Left colon (tissue), 2 donors: ENCODE results near the gene TRPM3. TPM values are rescaled to one million over a fixed set of nuclear protein-coding genes. Genes with fewer than 3 reads are reported as not detected.

Experiments
- ATAC-seq: fragments of 200-7000 bp; cut with Tn5 transposase; one replicate; pipeline ENCODE4 v1.9.1; 2020; ENCODE audit warnings: mild to moderate bottlenecking, moderate library complexity
- DNase-seq, 2 donors: peaks; one replicate each; pipeline ENCODE4 v3.0.0-alpha.2; 2020
- intact Hi-C, 2 donors: fragments of 100-400 bp; cut with DNase I in 1 of 2; cut with micrococcal nuclease in 1 of 2; formaldehyde crosslinking; loops; one replicate each; pipeline versions ENCODE4 v1.11.2 to v1.14.0; 2022; cut with DNase I, micrococcal nuclease
- total RNA-seq, 2 donors: library from RNA; stranded (reverse); fragmentation: NEBNext Ultra II Directional; extraction: Animal tissue kit (Norgen Biotek cat#: 25700); gene quantifications; one replicate each; pipeline ENCODE4 v1.2.1, GENCODE V29; 2021
- donor health status: DM: no; HTN: no; CAD: no.
- donor health status: DM: yes; HTN: yes; CAD: no.

Gene TRPM3
- total RNA-seq, 2 donors from 2014 or later: 0.22 to 0.73 TPM

DNA sequence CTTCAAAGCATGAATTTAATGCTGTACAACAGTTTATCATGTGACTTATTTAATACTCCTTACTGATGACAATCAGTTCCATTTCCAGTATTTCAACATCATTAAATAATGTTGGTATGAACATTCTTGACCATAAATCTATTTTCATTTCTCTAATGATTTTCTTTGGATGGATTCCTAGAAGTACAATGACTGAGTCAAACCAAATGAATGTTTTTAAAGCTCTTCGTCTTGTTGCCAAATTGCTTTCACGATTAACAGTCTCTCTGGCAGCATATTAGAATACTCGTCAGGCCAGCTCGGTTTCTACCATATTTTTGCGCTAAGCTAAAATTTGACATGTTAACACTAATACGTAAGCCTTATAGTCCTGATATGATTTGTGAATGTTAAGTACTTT lies 197.0 kb downstream of the TRPM3 start:
- DNase-seq: no peak
- intact Hi-C loops: no loop called here
- no peak for ATAC-seq

DNA sequence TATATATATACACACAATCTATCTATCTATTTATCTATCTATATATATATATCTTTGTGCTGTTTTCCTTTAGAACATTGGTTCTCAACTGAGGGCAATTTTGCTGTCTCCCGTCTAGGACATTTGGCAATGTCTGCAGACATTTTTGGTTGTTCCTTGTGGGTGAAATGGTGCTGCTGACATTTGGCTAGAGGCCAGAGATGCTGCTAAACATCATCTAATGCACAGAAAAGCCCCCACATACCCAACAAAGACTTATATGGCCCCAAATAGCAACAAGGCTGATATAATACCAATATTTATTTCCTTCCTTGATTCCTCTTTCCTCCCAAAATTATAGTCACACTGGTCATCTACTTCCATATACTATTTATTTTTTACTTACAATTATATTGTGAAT lies 197.5 kb downstream of the TRPM3 start:
- intact Hi-C loops: no loop called here
- ATAC-seq: no peak
- DNase-seq: no peak

DNA sequence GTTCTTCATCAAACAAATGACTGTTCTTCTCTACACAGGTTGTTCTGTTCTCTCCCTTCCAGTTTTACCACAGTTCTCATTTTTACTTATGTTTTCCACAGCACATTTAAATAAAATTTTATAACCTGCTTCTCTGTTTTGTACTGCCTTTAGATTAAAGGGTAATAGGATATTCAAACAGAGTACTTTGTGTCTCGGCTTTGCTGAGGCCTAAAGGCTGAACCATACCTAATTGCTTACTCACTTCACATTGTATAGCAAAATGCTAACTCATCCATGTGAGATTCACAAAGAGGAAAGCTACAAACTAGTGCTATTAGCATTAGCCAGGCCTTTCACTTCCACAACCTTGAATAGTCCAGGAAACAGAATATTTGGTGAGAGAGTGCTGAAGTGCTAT lies 200.3 kb downstream of the TRPM3 start:
- intact Hi-C loops: no loop called here
- ATAC-seq (no peak), DNase-seq (no peak)

DNA sequence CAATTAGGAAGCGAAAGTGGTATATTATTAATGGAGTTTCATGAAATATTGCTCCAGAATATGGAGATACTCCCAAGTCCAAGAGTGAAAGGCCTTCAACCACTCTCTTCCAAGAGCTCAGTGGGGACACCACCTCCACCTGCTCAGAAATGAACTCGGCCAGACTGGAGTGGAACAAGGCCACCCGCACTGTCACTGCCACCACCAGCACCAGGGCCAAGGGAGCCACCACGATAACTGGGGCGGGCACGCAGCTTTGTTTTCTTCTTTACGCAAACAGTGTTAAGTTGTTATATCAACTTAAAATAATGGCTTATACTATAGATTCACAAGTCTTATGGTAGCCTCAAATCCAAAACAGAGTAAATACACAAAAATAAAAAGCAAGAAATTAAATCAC lies 204.1 kb downstream of the TRPM3 start:
- DNase-seq (no peak), ATAC-seq (no peak)
- intact Hi-C loops: no loop called here

DNA sequence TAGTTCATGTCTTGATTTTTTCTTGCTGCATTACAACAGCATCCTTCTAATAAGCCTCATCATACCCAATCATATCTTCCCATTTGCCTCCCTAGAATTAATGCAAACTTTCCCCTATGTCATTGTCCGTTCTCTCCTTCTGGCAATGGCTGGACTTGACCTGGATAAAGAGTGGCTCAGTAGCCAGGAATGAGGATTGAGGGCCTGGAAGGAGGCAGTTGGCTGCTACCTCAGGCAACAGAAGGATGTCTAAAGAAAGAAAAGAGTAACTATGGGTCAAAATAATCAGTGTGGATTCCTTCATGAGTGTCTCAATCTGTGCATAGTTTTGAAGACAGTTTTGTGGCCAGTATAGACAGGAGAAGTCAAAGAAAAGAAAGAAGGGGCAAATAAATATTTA lies 209.6 kb downstream of the TRPM3 start:
- intact Hi-C loops: no loop called here
- DNase-seq: no peak
- no peak for ATAC-seq

DNA sequence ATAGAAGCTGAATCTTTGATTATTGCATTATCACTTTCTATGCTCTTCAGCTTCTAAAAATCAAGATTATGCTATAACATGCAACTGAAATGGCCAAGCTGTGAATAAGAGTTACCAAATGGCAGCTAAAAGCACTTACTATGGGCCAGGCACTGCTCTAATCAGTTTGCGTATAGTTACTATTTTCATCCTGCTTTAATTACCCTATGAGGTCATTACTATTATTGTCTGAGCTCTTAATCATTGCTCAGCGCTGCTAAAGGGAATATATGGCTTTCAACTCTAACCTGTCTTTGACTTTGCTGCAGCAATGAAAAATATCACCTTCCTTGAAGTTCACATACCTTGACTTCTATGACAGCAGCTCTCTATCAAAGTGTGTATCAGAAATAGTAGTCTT lies 210.8 kb downstream of the TRPM3 start:
- ATAC-seq: no peak
- intact Hi-C loops: no loop called here
- no peak for DNase-seq

DNA sequence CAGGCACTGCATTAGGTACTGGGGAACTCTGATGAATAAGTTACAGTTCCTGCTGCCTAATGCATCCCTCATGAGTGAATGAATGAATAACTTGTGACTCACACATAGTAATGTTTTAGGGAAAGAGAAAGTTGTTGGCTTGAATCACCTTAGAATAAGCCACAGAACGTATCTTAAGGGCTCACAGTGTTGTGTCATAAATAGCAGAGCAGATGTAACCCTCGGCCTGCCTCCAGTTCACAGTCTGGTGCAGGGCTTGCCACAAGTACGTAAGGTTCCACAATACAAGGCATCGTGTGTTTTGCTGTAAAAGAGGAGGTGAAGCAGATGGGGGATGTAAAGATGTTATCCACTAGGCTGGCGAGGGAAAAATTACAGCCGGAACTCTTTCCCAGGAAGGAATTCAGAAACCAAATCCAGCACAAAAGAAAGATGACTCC lies 218.7 kb downstream of the TRPM3 start:
- intact Hi-C loops: no loop called here
- no peak for DNase-seq
- ATAC-seq: no peak

DNA sequence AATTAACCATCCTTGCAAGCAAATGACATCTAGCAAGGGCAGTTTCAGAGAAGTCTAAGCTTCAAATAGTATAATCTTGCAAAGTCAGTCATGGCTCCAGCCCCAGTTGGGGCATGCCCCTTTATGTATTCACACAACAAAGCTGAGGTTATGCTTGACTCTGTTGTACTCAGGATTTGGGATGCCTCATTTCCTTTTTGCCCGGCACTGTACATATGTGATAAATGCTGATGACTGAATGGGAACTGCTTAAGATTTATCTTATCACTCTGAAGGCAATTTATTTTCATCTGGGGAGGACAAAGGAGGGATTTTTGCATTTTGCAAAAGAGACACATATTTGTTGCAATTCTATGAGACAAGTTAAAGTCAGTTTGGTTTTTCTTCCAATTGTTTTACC lies 219.2 kb downstream of the TRPM3 start:
- intact Hi-C loops: no loop called here
- ATAC-seq (no peak), DNase-seq (no peak)

DNA sequence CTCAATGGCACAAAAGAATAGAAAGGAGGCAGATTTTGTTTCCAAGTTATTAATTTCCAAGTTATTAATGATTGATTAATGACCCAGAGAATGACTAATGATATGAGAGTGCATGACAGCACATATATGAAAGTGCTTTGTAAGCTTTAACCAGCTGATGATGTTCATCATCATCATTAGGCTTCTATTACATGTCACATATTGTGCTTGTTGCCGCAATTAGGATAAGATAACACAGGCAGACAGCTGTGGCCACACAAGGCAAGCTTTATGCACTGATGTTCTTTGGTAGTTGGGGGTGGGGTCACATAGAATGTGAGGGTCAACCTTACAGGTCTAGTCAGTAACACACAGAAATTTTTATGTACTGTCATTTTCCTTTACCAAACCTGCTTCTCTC lies 219.7 kb downstream of the TRPM3 start:
- intact Hi-C loops: no loop called here
- ATAC-seq: no peak
- DNase-seq: no peak

DNA sequence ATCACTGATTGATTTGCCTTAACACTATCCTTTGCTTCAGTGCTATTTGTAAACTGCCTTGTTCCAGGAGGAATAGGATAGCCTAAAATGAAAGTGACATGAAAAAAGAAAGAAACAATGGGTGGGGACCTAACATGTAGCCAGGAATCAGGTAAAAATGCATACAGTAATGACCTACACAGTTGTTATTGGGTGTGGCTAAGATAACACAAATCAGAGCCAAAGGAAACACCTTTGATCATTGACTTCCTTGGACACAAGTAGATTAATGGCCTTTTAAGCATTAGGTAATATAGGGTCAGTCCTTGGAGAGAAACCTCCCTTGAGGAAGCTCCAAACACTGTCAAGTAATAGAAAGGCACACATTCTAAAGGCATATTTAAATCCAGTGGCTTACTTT lies 220.4 kb downstream of the TRPM3 start:
- intact Hi-C loops: no loop called here
- DNase-seq: no peak
- no peak for ATAC-seq

DNA sequence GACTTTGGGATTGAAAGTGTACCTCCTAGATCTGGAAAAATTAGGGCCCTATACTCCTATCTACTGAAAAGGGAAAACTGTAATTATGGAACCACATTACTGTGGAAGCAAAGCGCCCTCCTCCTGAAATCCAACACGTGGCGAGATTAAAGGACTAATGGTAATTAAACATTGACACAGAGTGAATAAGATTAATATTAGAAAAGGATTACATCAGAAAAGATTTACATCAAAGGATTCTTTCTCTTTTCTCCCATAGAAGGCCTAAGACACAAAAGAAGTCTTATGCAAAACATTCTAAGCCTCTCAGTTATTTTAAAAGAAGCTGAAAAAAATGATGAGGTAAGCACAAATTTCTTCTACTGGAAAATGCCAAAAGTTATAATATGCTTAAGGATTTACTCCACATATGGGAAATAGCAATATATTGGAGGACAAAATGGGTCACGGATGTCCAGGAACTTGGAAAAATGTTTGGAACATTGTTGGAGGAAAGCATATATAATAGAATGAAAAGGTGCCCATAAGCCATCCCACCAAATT lies 227.8 kb downstream of the TRPM3 start:
- intact Hi-C loops: no loop called here
- no peak for ATAC-seq
- DNase-seq: no peak

DNA sequence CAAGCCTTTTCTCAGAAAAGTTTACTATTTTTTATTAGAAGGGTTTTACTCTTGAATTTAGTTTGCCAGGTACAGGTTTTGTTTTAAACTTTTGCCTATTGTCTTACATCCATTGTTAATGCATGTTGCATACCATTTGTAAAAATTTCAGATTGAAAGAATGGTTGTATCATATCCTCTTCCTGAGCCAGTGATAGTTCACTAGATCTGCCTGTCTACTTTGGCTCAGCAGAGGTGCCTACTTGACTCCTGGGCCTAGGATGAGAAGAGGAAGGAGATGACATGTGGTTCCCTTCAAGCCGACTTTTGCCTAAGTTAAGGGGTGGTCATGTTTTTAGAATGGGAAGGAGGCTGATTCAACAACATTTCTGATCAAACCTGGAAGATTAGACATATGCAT lies 232.9 kb downstream of the TRPM3 start:
- no peak for ATAC-seq
- intact Hi-C loops: no loop called here
- no peak for DNase-seq

DNA sequence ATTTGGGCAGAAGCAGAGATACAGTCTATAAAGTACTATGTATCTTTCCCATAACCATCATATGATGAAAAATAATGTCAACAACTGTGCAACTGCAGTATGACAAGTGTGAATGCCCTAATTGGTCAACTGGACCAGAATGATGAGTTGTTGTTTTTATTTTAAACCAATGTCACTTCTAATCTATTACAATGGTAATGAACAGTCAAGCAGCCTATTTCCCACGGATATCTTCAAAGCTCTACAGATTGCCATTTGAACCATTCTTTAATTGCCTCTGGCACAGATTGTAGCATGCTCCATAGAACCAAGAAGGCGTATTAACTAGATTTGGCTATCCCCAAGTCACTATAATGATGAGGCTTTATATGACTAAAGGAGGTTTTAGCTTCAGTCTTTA lies 233.6 kb downstream of the TRPM3 start:
- no peak for ATAC-seq
- no peak for DNase-seq
- intact Hi-C loops: no loop called here

DNA sequence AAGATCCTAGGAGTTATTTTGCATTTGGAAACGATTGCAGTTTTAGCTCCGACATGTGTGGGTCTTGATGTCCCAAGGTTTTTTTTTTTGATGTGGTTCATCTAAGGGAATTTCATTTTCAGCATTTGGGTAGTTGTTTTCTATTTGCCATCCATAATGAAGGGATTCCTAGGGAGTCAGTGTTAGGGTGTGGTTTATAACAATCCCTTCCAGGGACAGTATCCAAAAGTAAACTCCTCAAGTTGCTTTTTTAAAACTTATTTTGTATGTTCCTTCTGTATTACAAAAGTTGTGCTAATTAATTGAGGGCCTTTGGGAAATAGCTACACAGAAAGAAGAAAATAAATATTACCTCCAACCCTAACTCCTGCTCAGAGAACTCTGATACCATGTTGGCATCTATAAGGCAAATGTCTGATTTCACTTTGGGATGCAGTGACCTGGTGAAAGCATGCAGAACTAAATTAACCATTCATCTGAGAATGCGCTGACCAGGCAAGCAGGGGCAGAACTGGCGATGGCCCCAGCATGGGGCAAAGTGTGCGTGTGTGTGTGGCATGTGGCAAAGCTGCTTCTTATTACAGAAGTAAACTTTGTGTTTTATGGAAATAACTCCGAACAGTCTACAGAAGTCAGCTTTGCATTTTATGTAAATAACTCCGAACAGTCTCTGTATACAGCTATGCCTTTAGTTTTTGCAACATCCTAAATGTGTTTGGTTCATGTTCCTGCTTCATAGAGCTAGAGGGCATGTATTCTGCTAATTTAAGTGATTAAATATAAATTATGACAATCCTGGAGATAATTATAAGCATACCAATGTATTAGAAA lies 237.2 kb downstream of the TRPM3 start:
- no peak for ATAC-seq
- DNase-seq: no peak
- intact Hi-C loops: no loop called here

DNA sequence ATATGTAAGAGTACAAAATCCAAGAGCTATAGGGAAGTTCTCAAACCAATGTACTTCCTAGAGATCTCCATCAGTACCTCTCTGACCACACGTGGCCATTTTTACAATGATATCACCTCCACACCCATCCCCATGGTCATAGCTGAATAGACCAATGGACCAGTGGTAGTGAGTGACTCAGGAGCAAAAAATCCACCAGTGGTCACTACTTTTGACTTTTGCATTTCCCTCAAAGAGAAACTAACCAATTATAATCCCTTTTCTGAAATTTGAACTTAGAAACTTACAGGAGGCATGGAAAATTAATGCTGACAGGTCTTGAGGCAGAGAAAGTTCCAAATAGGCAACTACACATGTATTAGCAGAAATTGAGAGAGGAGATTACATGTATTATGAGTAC lies 238.4 kb downstream of the TRPM3 start:
- DNase-seq (no peak), ATAC-seq (no peak)

DNA sequence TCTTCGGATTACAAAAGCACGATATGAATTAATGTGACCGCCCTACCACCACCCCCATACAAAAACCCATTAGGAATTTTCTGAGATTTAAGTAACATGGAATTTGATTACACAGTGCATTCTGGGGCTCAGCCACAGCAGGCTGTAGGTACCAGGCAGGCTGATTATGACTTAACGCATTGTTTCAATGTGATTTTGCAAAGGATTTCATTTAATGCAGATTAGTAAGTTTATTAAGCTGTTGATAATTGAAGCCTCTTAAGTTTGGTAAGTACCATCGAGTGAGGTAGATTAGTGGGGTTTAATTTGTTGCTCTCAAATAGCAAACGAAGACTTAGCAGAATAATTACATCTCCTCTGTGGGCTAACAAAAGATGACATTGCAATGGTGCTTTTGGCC lies 240.1 kb downstream of the TRPM3 start:
- DNase-seq: no peak
- ATAC-seq: no peak
- intact Hi-C loops: no loop called here

More for the DNA sequence above, 238.4 kb downstream of the TRPM3 start:
- intact Hi-C loops: no loop called here

DNA sequence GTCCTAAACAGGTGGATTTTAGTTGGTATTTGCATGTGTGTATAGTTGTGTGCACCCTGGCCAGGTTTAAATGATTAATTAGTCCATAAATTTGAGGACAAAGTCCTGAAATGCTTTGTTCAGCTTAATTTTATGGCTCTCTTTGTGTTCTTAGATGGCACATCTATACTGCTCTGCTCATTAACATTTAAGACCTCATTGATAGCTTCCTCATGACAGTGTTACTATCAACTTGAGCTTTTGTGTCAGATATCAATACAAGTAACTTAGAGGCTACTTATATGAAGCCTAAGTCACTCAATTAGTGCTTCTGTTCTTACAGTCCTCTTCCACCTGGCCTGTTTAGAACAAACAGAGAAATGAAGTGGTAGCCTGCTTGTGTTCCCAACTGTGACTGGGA lies 240.9 kb downstream of the TRPM3 start:
- intact Hi-C loops: no loop called here
- ATAC-seq (no peak), DNase-seq (no peak)

DNA sequence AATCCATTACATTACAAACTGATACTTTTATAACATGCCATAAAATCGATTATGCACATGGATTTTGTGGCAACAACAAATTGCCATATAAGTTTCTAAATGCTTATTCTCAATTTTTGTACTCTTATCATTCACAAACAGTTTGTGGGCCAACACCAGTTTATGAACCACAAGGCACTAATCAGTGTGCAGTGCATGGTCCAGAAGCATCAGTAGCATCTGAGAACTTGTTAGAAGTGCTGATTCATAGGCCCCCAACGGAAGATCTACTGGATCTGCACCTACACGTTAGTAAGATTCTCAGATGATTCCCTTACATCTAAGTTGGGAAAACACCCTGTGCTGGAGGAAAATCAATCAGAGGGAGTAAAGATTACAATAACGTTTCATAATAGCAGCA lies 242.8 kb downstream of the TRPM3 start:
- DNase-seq (no peak), ATAC-seq (no peak)
- intact Hi-C loops: no loop called here

DNA sequence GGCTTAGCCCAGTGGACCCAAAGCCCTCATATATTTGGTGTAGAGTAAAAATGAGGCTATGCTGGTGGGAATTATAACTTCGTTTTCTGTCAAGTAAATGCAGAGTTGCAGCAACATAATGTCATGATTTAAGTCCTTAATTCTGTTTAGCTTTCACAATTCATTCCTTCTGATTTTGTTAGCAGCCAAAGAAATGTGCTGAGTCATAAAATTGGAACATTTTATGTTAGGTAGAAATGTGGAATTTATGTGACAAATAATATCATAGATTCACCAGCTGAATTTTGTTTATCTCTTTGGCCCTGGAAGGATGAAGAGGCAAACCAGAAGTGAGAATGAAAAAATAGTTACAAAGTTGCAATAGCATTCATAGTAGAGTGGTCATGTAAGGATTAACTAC lies 247.0 kb downstream of the TRPM3 start:
- ATAC-seq: no peak
- intact Hi-C loops: no loop called here
- no peak for DNase-seq

DNA sequence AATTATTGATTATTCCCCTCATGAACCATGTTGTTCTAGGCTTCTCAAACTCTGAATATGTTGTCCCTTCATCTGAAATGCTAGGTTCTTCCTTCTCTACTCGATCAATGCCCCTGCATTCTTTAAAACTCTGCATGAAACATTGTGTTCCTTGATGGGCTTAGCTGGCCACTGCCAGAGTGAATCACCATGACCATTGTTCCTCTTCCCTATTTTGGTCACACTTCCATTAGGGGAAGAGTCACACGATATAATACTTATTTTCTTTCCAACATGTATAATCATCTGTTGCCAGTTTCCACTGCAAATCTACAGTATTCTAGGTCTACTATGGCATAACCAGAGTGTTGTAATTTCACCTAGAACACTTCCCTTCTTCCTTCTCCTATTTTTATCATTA lies 247.9 kb downstream of the TRPM3 start:
- ATAC-seq (no peak), DNase-seq (no peak)
- intact Hi-C loops: no loop called here
